Mammary epithelial cell (primary cell): Measurements from ENCODE around the gene CCNF.

Experiments
- CTCF ChIP-seq, 2 donors: IDR thresholded peaks in 1 of 2; conservative IDR thresholded peaks in 1 of 2; 2 replicates each; pipeline ENCODE4 v1.5.1; 2011 to 2012; ENCODE audit warnings: inconsistent platforms in 2 of 2, low read length in 2 of 2, mild to moderate bottlenecking in 2 of 2, control low read depth in 1 of 2, low read depth in 1 of 2; ENCODE audit not compliant: insufficient read depth in 1 of 2; ENCODE audit errors: extremely low read depth in 1 of 2
- EZH2 ChIP-seq: IDR thresholded peaks from 2 replicates; pipeline ENCODE4 v1.6.1; 2012; ENCODE audit warnings: low read length, inconsistent platforms, borderline replicate concordance

DNA sequence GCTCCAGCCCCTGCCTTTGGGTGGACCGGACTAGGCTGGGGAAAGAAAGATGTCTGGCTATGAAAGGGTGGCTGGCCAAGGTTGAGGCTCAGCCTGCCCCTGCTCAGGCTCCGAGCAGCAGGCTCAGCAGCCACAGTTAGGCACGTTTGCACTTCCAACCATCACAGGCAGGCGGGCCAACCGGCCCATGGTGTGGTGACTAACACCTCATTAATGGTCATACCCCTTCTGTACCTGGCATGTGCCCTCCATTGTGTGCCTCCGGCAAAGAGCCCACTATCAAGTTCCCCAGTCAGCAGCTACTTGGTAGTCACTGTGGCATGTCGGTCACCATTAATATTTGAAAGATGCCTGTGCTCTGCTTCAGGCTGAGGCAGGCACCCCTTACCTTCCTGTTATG, 52.4 kb downstream of the CCNF start:
- TF ChIP-seq CTCF (conservative IDR thresholded peaks at IDR 0.05 in 1 of 2, IDR thresholded peaks at IDR 0.05 in 1 of 2; ENCODE audit: extremely low read depth in 1 of 2, insufficient read depth in 1 of 2, low read depth in 1 of 2, low read length in 2 of 2) (no peak), EZH2 (no peak)
